GM12872 (cell line): ENCODE data around the gene DOCK10.

ENCODE experiments used
- TF ChIP-seq, protein P1 (sequence below): IDR thresholded peaks from 3 replicates; pipeline ENCODE4 v1.5.1; 2011; ENCODE audit warnings: low read depth, mild to moderate bottlenecking, low read length, moderate library complexity; ENCODE audit not compliant: insufficient read depth

Gene DOCK10

DNA sequence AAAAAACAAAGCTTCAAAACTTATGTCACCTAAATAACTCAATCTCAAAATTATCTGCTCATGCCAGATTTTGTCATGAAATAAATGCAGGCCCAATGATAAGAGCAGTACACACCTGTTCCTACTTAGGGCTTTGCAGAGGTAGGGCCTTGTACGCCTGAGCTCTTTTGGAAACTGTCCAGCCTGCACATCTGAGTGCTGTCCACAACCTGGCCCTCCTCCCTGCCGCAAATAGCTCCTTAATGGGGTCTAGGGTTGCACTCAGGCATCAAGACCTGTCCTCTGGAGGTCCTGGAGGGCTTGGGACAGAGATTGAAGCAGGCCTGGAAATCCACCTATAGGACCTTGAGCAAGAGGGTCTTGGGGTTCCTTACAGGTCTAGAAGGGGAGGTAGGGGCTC, 210.7 kb downstream of the DOCK10 start:
- TF ChIP-seq, protein P1, sequence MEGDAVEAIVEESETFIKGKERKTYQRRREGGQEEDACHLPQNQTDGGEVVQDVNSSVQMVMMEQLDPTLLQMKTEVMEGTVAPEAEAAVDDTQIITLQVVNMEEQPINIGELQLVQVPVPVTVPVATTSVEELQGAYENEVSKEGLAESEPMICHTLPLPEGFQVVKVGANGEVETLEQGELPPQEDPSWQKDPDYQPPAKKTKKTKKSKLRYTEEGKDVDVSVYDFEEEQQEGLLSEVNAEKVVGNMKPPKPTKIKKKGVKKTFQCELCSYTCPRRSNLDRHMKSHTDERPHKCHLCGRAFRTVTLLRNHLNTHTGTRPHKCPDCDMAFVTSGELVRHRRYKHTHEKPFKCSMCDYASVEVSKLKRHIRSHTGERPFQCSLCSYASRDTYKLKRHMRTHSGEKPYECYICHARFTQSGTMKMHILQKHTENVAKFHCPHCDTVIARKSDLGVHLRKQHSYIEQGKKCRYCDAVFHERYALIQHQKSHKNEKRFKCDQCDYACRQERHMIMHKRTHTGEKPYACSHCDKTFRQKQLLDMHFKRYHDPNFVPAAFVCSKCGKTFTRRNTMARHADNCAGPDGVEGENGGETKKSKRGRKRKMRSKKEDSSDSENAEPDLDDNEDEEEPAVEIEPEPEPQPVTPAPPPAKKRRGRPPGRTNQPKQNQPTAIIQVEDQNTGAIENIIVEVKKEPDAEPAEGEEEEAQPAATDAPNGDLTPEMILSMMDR: no peak

GRCh38 chr2:224820283-224820991, 221.8 kb downstream of the DOCK10 start:
- TF ChIP-seq, protein P1: no peak

DNA sequence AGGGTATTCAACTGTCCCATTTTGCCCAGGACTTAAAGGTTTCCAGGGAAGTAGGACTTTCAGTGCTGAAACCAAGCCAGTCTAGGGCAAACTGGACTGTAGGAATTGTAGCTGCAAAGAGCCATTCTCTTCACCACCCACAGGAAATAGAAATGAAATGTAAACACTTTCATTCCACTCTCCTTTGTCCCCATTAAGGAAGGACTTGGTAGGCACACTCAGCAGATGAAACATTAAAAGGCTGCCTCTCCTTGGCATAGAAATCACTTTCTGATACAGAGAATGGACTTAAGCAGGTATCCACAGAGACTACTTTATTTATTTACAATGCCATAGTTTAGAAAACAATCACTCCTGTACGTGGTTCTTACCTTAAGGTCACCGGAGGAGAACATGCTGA, 223.2 kb downstream of the DOCK10 start:
- TF ChIP-seq, protein P1: no peak

DNA sequence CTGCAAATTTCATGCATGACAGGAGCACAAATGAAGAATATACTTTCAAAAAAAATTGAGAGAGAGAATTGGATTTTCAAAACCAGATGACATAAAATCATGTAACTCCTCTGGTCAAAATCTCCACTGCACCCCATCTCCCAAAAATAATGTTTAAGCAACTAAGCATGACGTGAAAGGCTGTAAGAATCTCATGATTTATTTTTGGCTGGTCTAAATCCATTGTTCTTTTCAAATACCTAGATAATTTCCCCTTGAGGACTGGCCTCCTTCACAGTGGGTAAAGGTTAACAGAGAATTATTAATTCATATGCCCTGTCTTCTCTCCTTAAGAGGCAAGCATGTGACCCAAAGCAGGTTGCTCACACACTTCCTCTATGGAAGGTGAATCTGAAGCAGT, 224.6 kb downstream of the DOCK10 start:
- TF ChIP-seq, protein P1: no peak

- TF ChIP-seq, protein P1: no peak
Observed at GRCh38 chr2:224816816-224817215, 225.5 kb downstream of the DOCK10 start.

- TF ChIP-seq, protein P1: no peak
Observed at GRCh38 chr2:224813578-224813977, 228.7 kb downstream of the DOCK10 start.

- TF ChIP-seq, protein P1: no peak
Observed at GRCh38 chr2:224807153-224807964, 234.9 kb downstream of the DOCK10 start.
